Measurements from ENCODE around the gene VANGL1.
A peak's percentile ranks its signal among the peaks of the same experiment; 100 is the strongest.

The VANGL1 gene

DNA sequence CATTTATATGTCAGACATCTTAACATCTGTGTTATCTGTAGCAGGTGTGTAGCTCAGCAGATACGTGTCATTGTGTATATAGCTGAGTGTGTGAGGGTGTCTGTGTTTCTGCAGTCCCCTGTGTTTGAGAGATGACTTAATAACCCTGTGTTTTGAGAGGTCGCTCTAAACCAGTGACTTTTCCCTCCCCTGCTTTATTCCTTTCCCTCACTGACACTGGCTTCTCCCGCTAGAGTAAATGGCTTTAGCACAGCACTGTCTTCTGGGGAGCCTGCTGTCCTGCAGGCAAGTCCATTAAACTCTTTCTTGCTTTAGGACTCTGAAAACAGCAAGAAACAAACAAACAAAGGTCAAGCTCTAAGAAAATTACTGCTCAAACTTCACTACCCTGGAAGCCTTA lies 53.0 kb downstream of the VANGL1 start:
- Mint-ChIP-seq H3K27ac (no peak overlapping the region), H3K9me3 (no peaks in the 10 kb centered on the region)

DNA sequence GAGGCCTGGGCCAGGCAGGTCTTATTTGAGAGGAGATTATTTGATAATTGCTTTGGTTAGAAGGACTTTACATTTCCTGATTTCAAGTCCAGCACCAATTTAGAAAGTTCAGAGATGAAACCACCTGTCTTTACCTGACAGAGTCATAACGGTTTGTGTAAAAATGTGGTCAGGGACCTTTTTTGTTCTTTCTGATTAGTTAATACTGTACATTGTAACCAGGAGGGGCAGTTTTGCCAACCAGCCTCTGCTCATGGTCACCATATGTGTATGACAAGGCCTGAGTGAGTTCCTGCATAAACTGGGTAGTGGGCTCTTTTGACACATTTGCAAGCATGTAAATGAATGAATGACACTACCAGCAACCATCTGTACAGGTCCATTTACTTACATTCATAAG lies 55.8 kb downstream of the VANGL1 start:
- no peak overlapping the region for H3K4me3 Mint-ChIP-seq
- H3K4me1 Mint-ChIP-seq = no peaks in the 10 kb centered on the region
- no peaks in the 10 kb centered on the region for H3K9me3 Mint-ChIP-seq
- H3K27me3 Mint-ChIP-seq = peaks cover 9% of the 10 kb centered on the region
- DNase-seq (no peak), ATAC-seq (no peak)
- H3K27ac Mint-ChIP-seq = no peak overlapping the region

More for the DNA sequence above, 53.0 kb downstream of the VANGL1 start:
- H3K4me3 Mint-ChIP-seq = no peak overlapping the region
- ATAC-seq (no peak), DNase-seq (no peak)
- H3K27me3 Mint-ChIP-seq = peaks cover 9% of the 10 kb centered on the region
- no peaks in the 10 kb centered on the region for H3K4me1 Mint-ChIP-seq

DNA sequence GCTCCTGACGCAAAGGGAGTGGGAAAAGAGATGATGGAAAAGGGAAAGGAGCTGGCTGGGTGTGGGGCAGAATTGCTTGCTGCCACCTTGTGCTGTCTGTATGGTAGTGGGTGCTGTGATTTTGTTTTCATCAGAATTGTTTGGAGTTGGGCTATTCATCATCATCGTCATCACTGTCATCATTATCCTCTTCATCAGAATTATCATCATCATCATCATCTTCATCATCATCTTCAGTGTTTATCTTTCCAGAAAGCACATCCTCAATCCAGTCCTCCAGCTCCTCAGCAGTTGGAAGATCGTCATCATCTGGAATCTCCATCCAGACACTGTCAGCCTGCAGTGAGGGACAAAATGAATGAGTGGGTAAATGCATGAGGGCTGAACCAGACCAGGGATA lies 59.3 kb downstream of the VANGL1 start:
- no peaks in the 10 kb centered on the region for H3K4me1 Mint-ChIP-seq

DNA sequence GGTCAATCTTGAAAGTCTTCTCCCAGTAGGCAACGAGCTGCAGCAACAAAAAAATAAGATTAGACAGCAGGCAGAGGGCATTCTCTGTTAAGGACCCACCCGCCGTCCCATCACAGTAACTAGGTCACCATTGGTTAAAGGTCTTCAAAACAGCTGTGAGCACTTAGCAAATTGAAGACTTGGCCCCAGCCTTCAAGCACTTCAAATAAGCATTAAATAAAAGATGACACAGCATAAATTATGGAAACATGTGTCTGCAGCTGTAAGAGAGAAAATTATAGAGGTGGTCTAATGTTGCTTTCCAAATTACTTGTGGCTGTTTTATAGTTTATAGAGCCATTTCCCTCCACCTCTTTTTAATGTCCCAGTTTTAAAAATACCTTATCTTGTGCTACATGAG lies 61.2 kb downstream of the VANGL1 start:
- Mint-ChIP-seq H3K4me1 (no peaks in the 10 kb centered on the region), H3K4me3 (no peak overlapping the region), H3K27me3 (peaks cover 7% of the 10 kb centered on the region), H3K27ac (no peak overlapping the region), H3K9me3 (no peaks in the 10 kb centered on the region)
- DNase-seq = no peak
- no peak for ATAC-seq

More for the DNA sequence above, 59.3 kb downstream of the VANGL1 start:
- H3K27ac Mint-ChIP-seq = no peak overlapping the region
- H3K9me3 Mint-ChIP-seq = no peaks in the 10 kb centered on the region
- ATAC-seq = no peak
- no peak overlapping the region for H3K4me3 Mint-ChIP-seq
- DNase-seq = no peak
- no peaks in the 10 kb centered on the region for H3K27me3 Mint-ChIP-seq

DNA sequence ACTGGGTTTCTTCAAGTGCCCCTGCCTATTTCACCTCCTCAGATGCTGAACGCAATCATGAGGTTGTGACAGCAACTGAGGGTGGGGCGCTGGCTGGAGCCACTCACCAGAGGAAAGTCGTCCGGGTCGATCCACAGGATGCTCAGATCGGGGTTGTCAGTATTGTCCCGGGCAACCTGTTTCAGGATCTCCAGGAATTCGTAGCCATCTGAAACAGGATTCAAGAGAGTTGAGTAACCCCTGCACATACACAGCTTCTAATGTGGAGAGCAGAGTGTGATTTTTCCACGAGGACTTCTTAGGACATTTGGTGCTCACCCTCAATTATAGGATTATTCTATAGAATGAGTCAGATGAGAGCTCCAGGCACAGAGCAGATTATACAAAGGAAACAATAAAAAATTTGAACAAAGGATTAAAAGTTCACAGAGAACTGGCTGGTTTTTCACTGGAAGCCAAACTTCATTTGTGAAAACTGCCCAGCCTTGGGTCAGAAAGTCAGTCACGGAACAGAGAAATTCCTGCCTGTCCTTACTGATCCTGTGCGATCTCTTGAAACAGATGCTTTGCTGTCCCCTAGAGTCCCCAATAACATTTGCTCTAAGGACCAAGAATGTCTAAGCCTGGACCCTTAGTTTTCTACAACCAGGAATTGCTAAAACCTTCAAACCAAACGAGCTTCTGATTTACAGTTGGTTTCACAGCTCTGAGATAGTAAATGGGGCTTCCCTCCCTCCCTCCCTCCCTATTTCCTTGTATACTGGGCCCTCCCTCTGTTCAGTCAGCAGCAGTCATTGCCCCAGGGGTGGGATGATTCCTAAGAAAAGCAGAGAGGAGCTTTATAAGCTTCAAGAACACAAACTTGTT lies 63.5 kb downstream of the VANGL1 start:
- no peak overlapping the region for H3K4me3 Mint-ChIP-seq
- H3K27me3 Mint-ChIP-seq = peaks cover 19% of the 10 kb centered on the region
- H3K9me3 Mint-ChIP-seq = no peaks in the 10 kb centered on the region
- H3K4me1 Mint-ChIP-seq = no peaks in the 10 kb centered on the region
- ATAC-seq = no peak
- DNase-seq = no peak
- peak overlapping the region in 1 of 2 donors; percentile 34 for H3K27ac Mint-ChIP-seq

DNA sequence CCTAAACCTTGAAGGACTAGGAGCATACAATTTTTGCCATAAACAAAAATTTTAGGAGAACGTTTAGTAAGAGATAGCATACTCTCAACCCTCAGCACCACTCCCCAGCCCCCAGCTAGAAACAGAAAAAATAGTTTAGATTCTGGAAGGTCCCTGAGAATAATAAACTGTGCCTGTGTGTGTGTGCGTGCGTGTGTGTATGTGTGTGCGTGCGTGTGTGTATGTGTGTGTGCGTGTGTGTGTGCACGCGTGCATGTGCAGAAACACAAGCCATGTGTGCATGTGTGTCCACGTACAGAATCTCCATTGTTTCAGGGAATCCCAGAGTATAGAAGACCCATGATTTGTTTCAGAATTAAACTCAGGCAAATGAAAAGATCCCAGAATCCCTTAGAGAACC lies 64.2 kb downstream of the VANGL1 start:
- H3K27me3 Mint-ChIP-seq = peaks cover 26% of the 10 kb centered on the region
- H3K4me1 Mint-ChIP-seq = no peaks in the 10 kb centered on the region
- DNase-seq (no peak), ATAC-seq (no peak)
- no peak overlapping the region for H3K27ac Mint-ChIP-seq
- no peaks in the 10 kb centered on the region for H3K9me3 Mint-ChIP-seq
- H3K4me3 Mint-ChIP-seq = no peak overlapping the region

DNA sequence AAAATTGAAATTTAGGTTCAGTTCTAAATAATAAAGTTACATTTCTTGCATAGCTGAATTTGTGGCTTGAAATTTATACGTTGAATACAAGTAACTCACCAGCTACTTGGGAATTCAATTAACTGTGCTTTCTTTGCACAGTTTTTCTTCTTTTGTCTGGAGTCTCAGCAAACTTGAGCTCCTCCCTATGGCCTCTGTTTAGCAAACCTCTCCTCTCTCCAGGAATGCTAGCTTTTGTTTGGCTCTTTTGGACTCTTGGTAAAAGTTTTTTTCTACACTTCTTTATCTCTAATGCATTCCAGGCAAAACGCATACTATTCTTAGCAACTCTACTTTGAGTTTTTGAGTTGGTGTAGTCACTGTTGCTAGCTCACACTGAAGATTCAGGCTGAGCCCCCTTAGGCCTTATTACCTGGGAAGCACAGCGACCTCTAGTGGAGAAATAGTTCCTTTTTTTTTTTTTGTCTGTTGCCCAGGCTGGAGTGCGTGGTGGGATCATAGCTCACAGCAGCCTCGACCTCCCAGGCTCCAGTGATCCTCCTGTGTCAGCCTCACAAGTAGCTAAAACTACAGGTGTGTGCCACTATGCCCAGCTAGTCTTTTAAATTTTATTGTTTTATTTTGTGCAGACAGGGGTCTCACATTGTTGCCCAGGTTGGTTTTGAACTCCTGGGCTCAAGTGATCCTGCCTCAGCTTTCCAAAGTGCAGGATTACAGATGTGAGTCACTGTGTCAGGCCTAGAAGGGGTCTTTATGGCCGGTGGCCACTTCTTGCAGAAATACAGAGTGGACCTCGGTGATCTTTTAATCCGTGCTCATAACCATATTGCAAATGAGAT lies 65.0 kb downstream of the VANGL1 start:
- ATAC-seq = no peak
- DNase-seq = peak in 1 of 2 donors; percentile 19
- Mint-ChIP-seq H3K4me1 (no peaks in the 10 kb centered on the region), H3K4me3 (no peak overlapping the region), H3K27me3 (peaks cover 34% of the 10 kb centered on the region), H3K27ac (no peak overlapping the region), H3K9me3 (no peaks in the 10 kb centered on the region)

DNA sequence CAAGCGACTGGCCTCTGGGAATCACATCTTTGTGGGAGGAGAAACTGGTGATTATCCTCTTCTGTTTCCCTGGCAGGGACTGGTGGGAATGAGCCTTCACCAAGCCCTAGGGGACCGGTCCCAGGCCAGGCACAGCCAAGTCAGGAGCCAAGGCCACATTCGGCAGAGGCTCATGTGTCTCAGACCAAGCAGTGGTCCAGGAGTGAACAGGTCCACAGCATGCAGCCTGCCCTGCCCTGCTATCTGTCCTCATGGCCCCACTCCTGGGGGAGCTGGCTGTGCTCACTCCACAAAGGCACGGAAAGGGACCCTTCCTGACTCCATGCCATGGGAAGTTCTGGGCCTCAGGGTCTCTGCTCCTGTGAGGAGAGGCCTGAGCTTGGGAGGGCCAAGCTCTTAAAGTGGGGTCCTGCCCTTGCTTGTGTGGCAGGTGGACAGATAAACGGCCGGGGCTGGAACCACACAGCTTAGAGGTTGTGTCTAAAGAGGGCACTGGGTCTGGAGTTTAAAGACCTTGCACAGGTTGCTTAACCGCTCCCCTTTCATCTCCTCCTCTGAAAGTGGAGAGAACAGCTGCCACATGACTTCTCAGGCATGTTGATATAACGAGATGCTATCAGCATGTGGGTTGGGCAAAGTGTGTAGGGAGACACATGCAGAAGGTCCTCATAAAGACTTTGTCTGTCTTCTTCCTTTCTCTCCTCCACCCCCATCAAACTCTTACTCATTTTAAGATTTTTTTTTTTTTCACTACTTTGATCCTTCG lies 69.3 kb downstream of the VANGL1 start:
- H3K27ac Mint-ChIP-seq = no peak overlapping the region
- H3K4me1 Mint-ChIP-seq = no peaks in the 10 kb centered on the region
- no peaks in the 10 kb centered on the region for H3K9me3 Mint-ChIP-seq
- H3K4me3 Mint-ChIP-seq = no peak overlapping the region
- peaks cover 40% of the 10 kb centered on the region for H3K27me3 Mint-ChIP-seq
- DNase-seq (no peak), ATAC-seq (no peak)

DNA sequence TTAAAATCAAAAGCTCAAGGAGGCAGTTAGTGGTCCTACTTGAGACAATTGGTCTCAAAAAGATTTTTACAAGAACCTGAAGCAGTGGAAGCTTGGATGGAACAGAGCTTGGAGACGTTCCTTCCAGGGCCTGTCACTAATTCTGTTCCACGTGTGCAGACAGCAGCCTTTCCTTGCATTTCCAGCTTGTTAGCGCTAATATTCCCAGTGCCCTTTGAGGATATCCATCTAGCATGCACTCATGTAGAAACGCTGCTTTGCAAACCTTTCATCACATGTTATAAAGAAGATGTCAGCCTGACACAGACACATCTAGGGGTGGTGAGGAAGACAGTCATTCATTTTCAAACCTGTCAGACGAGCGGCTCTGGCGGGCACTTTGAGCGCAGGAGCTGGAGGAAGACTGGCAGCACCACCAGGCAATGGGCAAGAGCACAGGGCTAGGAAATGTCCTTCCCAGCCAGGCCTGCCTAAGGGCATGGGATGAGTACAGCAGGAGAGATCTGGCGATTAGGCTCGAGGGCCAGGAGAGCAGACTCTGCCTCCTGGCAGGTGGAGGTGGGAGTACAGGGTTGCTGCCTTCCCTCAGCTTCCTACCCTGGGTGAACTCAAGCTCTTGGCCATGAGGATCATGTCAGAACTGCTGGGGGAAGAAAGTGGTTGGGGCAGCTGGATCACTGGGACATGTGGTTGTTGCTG lies 71.3 kb downstream of the VANGL1 start:
- H3K27ac Mint-ChIP-seq = no peak overlapping the region
- DNase-seq = no peak
- no peak overlapping the region for H3K4me3 Mint-ChIP-seq
- peaks cover 42% of the 10 kb centered on the region for H3K27me3 Mint-ChIP-seq
- ATAC-seq = peak; percentile 38
- H3K4me1 Mint-ChIP-seq = no peaks in the 10 kb centered on the region
- H3K9me3 Mint-ChIP-seq = no peaks in the 10 kb centered on the region

DNA sequence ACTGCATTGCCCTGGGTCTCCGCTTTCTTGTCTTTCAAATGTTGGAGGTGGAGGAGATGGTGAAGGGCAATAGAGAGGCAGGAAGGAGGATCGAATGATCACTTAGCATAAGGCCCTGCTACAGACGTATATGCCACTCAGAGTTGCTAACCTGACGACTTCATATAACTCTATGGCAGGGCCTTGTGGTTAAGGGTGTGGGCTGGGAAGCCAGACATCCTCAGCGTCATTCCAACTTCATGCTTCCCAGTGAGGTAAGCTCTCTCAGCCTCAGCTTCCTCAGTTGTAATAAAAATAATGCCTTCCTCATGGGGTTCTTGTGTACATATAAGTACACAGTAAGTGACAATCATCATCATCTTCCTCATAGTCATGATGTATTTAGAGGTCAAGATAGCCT lies 72.1 kb downstream of the VANGL1 start:
- Mint-ChIP-seq H3K27me3 (peaks cover 42% of the 10 kb centered on the region), H3K9me3 (no peaks in the 10 kb centered on the region), H3K27ac (no peak overlapping the region), H3K4me3 (no peak overlapping the region), H3K4me1 (no peaks in the 10 kb centered on the region)
- no peak for DNase-seq
- no peak for ATAC-seq

DNA sequence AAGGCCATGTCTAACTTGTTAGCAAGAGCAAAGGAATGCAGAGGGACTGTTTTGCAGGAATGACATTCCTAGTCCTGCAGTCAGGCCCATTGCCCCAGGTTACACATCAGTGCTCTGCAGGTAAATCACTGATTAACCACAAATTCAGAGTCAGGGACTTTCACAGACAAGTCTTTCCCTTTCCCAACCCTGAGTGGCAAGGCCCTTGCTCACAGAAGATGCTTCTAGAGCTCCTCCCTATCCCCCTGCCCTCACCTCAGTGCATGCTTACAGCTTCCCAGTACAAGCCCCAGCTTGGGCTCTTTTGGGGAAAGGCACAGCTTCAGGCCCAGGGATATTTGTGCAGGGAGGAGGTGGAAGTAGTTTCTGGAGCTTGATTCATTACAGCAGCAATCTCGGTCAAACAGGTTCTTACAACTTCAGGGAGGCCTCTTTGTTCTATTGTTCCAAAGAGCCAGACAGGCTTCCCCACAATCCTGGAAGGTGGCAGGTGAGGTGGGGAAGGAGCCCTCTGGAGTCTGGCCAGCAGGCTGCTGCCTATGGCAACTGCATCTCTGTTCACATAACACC lies 72.9 kb downstream of the VANGL1 start:
- Mint-ChIP-seq H3K27me3 (peaks cover 36% of the 10 kb centered on the region), H3K9me3 (no peaks in the 10 kb centered on the region), H3K27ac (no peak overlapping the region), H3K4me1 (no peaks in the 10 kb centered on the region), H3K4me3 (no peak overlapping the region)
- ATAC-seq (no peak), DNase-seq (no peak)

DNA sequence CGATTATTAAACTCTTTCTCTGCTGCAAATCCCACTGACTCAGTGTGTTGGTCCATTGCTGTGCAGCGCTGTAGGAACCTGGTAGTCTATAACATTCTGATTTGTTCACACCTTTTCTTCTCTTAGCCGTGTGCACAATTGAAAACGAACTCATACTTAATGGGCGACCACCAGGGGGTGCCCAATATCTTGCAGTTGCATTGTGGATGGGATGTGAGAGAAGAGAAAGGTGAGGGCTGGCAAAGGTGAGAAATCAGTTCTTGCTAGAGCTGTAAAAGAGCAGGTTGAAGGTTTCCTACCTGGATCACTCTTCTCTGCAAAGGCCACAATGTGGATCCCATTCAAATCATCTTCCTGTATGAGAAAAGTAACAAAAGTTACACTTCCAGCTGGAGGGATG lies 75.8 kb downstream of the VANGL1 start:
- DNase-seq = peak; percentile 21 to 22
- H3K27me3 Mint-ChIP-seq = peaks cover 9% of the 10 kb centered on the region
- no peak overlapping the region for H3K4me3 Mint-ChIP-seq
- H3K27ac Mint-ChIP-seq = no peak overlapping the region
- ATAC-seq = no peak
- H3K9me3 Mint-ChIP-seq = no peaks in the 10 kb centered on the region
- H3K4me1 Mint-ChIP-seq = no peaks in the 10 kb centered on the region

DNA sequence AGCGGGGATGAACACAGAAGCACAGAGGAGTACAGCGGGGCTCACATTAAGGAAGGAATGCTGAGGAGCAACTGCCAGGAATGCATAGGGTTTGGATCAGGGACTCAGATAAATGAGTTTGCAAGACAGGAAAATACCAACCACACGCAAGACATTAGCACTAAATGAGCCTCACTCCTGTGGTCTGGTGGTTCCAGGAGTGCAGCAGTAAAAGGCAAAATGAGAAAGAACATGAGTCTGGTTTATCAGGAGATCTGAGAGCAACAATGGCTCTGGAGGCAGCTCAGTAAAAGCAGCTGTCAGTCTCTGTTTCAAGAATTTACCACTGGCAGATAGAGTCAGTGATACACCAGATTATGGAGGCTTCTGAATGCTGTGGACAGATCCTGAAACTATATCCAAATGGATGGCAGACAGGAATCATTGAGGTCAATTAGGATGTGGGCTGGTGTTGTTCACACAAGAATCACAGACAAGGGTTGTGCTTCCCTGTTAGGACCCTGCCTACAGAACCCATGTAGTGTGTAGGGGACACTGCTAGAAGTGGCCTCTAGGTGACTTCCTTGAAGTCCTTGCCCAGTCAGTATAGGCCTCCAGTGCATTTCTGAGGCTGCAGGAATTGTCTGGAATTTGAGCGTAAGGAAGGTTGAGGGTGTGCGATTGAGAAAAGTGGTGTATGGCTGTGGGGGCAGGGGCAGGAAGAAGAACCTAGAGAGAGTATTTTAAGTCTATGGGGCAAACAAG lies 76.4 kb downstream of the VANGL1 start:
- peaks cover 9% of the 10 kb centered on the region for H3K27me3 Mint-ChIP-seq
- H3K27ac Mint-ChIP-seq = no peak overlapping the region

DNA sequence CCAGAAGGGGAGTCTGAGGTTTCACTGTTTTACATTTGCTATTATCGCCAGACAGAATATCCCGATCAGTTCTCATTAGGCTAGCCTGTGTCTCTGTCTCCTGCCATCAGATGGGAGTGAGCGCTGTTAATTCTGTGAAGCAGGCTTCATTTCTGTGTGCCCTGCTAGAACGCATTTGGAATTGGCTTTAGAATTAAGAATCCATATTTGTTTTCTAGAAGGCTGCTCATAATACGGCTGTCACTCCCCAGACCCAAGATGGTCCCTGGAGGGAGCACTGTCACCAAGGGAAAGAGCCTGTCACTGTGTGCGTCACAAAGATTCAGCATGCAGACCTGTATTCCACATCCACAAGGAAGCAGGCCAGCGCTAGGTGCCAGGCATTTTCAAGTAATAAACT lies 77.5 kb downstream of the VANGL1 start:
- Mint-ChIP-seq H3K4me3 (no peak overlapping the region), H3K9me3 (no peaks in the 10 kb centered on the region), H3K27ac (no peak overlapping the region), H3K4me1 (no peaks in the 10 kb centered on the region), H3K27me3 (peaks cover 9% of the 10 kb centered on the region)
- no peak for DNase-seq
- no peak for ATAC-seq

More for the DNA sequence above, 76.4 kb downstream of the VANGL1 start:
- Mint-ChIP-seq H3K9me3 (no peaks in the 10 kb centered on the region), H3K4me1 (no peaks in the 10 kb centered on the region), H3K4me3 (no peak overlapping the region)
- ATAC-seq = no peak
- no peak for DNase-seq
